Activated CD8-positive, alpha-beta T cell treated with anti-CD3 and anti-CD28 coated beads for 36 hours (primary cell): ENCODE results near the gene PLA2G4E. TPM values are rescaled to one million over a fixed set of nuclear protein-coding genes. Genes with fewer than 3 reads are reported as not detected.

Experiments
- ATAC-seq: fragments of 200-7000 bp; cut with Tn5 transposase; one replicate; pipeline ENCODE4 v1.10.0; 2021; ENCODE audit warnings: mild to moderate bottlenecking, moderate library complexity
- CTCF ChIA-PET: fragments of 350-600 bp; sonication (Branson Sonifier 250); formaldehyde crosslinking; loops from one replicate; lab custom pipeline; 2021; ENCODE audit warnings: antibody characterized with exemption; lab: Charles Lee
- POLR2A ChIA-PET: fragments of 350-600 bp; sonication (Branson Sonifier 250); formaldehyde crosslinking; loops from one replicate; lab custom pipeline; 2021; ENCODE audit warnings: antibody characterized with exemption; lab: Charles Lee
- DNase-seq: peaks from one replicate; pipeline ENCODE4 v3.0.0-alpha.2; 2020
- H3K27ac Mint-ChIP-seq: one replicate; pipeline ENCODE4 v1.8.0; 2021; ENCODE audit warnings: mild to moderate bottlenecking, mixed read lengths
- H3K27me3 Mint-ChIP-seq: one replicate; pipeline ENCODE4 v1.8.0; 2021; ENCODE audit warnings: mixed read lengths
- H3K36me3 Mint-ChIP-seq: one replicate; pipeline ENCODE4 v1.8.0; 2021; ENCODE audit warnings: low read depth, mixed read lengths
- H3K4me1 Mint-ChIP-seq: one replicate; pipeline ENCODE4 v1.8.0; 2021; ENCODE audit warnings: low read depth, mixed read lengths
- H3K4me3 Mint-ChIP-seq: one replicate; pipeline ENCODE4 v1.8.0; 2021; ENCODE audit warnings: mild to moderate bottlenecking, moderate library complexity, mixed read lengths
- H3K9me3 Mint-ChIP-seq: one replicate; pipeline ENCODE4 v1.8.0; 2021; ENCODE audit warnings: mixed read lengths
- CTCF ChIP-seq: fragments of 200-600 bp; IDR thresholded peaks from one replicate; pipeline ENCODE4 v1.8.0; 2022; ENCODE audit warnings: antibody characterized with exemption, mild to moderate bottlenecking
- intact Hi-C: fragments of 100-400 bp; cut with micrococcal nuclease; formaldehyde crosslinking; loops from one replicate; pipeline ENCODE4 v1.10.0; 2022
- total RNA-seq, 2 experiments: library from RNA; stranded (reverse); gene quantifications; one replicate each; pipeline ENCODE4 v1.2.3, GENCODE V29; 2021

Gene PLA2G4E
- total RNA-seq, 2 experiments from 2014 or later: not detected

GRCh38 chr15:41944313-41944940 is 76.4 kb downstream of the PLA2G4E start:
- intact Hi-C loops: no loop called here
- ATAC-seq (no peak), DNase-seq (no peak)
- Mint-ChIP-seq H3K4me1 (peaks cover 12% of the 10 kb centered on the region), H3K9me3 (no peaks in the 10 kb centered on the region), H3K27ac (no peak overlapping the region), H3K27me3 (no peaks in the 10 kb centered on the region), H3K4me3 (no peak overlapping the region), H3K36me3 (peaks cover 16% of the 10 kb centered on the region)
- ChIA-PET POLR2A (interaction anchor here (1.2 kb wide), 1 partner anchor 40 kb away, joined by 3 read pairs; no protein-coding TSS in a partner anchor), CTCF (no interaction called here)
- TF ChIP-seq CTCF: no peak

- DNase-seq: no peak
- ATAC-seq: no peak
- Mint-ChIP-seq H3K4me3 (no peak overlapping the region), H3K9me3 (no peaks in the 10 kb centered on the region), H3K36me3 (peaks cover 16% of the 10 kb centered on the region), H3K4me1 (peaks cover 15% of the 10 kb centered on the region), H3K27me3 (no peaks in the 10 kb centered on the region), H3K27ac (no peak overlapping the region)
- intact Hi-C loops: no loop called here
- no peak for TF ChIP-seq CTCF
- POLR2A ChIA-PET: interaction anchor here (1.3 kb wide), 1 partner anchor 23 kb away, joined by 3 read pairs; no protein-coding TSS in a partner anchor
- CTCF ChIA-PET: no interaction called here
These were observed 77.1 kb downstream of the PLA2G4E start for GRCh38 chr15:41943543-41944312.

- no peak overlapping the region for H3K4me3 Mint-ChIP-seq
- TF ChIP-seq CTCF: no peak
- POLR2A ChIA-PET: interaction anchor here (0.6 to 1.3 kb wide), 3 partner anchors 11 to 24 kb away, joined by 3 to 4 read pairs (median 3); no protein-coding TSS in a partner anchor
- no peak overlapping the region for H3K27ac Mint-ChIP-seq
- H3K27me3 Mint-ChIP-seq: no peaks in the 10 kb centered on the region
- no peaks in the 10 kb centered on the region for H3K9me3 Mint-ChIP-seq
- H3K4me1 Mint-ChIP-seq: peaks cover 20% of the 10 kb centered on the region
- ATAC-seq: no peak
- intact Hi-C loops: no loop called here
- peaks cover 16% of the 10 kb centered on the region for H3K36me3 Mint-ChIP-seq
- CTCF ChIA-PET: no interaction called here
- no peak for DNase-seq
These were observed 78.0 kb downstream of the PLA2G4E start for GRCh38 chr15:41942886-41943285.

- ATAC-seq (no peak), DNase-seq (no peak)
- H3K4me3 Mint-ChIP-seq: no peak overlapping the region
- peaks cover 30% of the 10 kb centered on the region for H3K4me1 Mint-ChIP-seq
- no peaks in the 10 kb centered on the region for H3K9me3 Mint-ChIP-seq
- H3K27ac Mint-ChIP-seq: no peak overlapping the region
- H3K27me3 Mint-ChIP-seq: no peaks in the 10 kb centered on the region
- intact Hi-C loops: no loop called here
- CTCF ChIA-PET: interaction anchor here (0.8 to 1.1 kb wide), 3 partner anchors 9 to 30 kb away, joined by 3 to 4 read pairs (median 3); partner anchors contain the start of gene EHD4
- no peak for TF ChIP-seq CTCF
- H3K36me3 Mint-ChIP-seq: peaks cover 21% of the 10 kb centered on the region
- POLR2A ChIA-PET: interaction anchor here (0.5 to 1.1 kb wide), 3 partner anchors 12 to 677 kb away, joined by 3 read pairs; no protein-coding TSS in a partner anchor
These were observed 79.0 kb downstream of the PLA2G4E start for GRCh38 chr15:41941644-41942415.
